ENCODE data around the gene AJAP1. TPM values are rescaled to one million over a fixed set of nuclear protein-coding genes. Genes with fewer than 3 reads are reported as not detected.

AJAP1 gene
- total RNA-seq, 1 experiment from 2014 or later = not detected

GRCh38 chr1:4769516-4770280, 115.3 kb downstream of the AJAP1 start:
- no peak for DNase-seq (ENCODE audit: low spot score)

- no peak for DNase-seq (ENCODE audit: low spot score)
These were observed 116.3 kb downstream of the AJAP1 start for GRCh38 chr1:4770713-4771112.

- DNase-seq (ENCODE audit: low spot score) = no peak
These were observed 116.9 kb downstream of the AJAP1 start for GRCh38 chr1:4771267-4771666.

- no peak for DNase-seq (ENCODE audit: low spot score)
These were observed 117.3 kb downstream of the AJAP1 start for GRCh38 chr1:4771721-4772120.

GRCh38 chr1:4772294-4773010, 118.0 kb downstream of the AJAP1 start:
- DNase-seq (ENCODE audit: low spot score) = no peak

GRCh38 chr1:4773226-4773625, 118.8 kb downstream of the AJAP1 start:
- DNase-seq (ENCODE audit: low spot score) = no peak

GRCh38 chr1:4775506-4775905, 121.1 kb downstream of the AJAP1 start:
- no peak for DNase-seq (ENCODE audit: low spot score)

GRCh38 chr1:4778056-4778455, 123.6 kb downstream of the AJAP1 start:
- no peak for DNase-seq (ENCODE audit: low spot score)

GRCh38 chr1:4781646-4782045, 127.2 kb downstream of the AJAP1 start:
- DNase-seq (ENCODE audit: low spot score) = no peak

- DNase-seq (ENCODE audit: low spot score) = no peak
These were observed 130.4 kb downstream of the AJAP1 start for GRCh38 chr1:4784761-4785160.

- no peak for DNase-seq (ENCODE audit: low spot score)
These were observed 131.6 kb downstream of the AJAP1 start for GRCh38 chr1:4786055-4786454.

GRCh38 chr1:4787551-4787950, 133.1 kb downstream of the AJAP1 start:
- no peak for DNase-seq (ENCODE audit: low spot score)

- no peak for DNase-seq (ENCODE audit: low spot score)
These were observed 138.2 kb downstream of the AJAP1 start for GRCh38 chr1:4792565-4792964.

GRCh38 chr1:4794020-4794780, 139.8 kb downstream of the AJAP1 start:
- DNase-seq (ENCODE audit: low spot score) = no peak

- DNase-seq (ENCODE audit: low spot score) = no peak
These were observed 142.0 kb downstream of the AJAP1 start for GRCh38 chr1:4796161-4797015.

GRCh38 chr1:4797016-4797410, 142.6 kb downstream of the AJAP1 start:
- no peak for DNase-seq (ENCODE audit: low spot score)

GRCh38 chr1:4797429-4797828, 143.0 kb downstream of the AJAP1 start:
- DNase-seq (ENCODE audit: low spot score) = no peak

- no peak for DNase-seq (ENCODE audit: low spot score)
These were observed 146.9 kb downstream of the AJAP1 start for GRCh38 chr1:4801192-4801924.

GRCh38 chr1:4802024-4802423, 147.6 kb downstream of the AJAP1 start:
- no peak for DNase-seq (ENCODE audit: low spot score)

- DNase-seq (ENCODE audit: low spot score) = no peak
These were observed 148.9 kb downstream of the AJAP1 start for GRCh38 chr1:4803335-4803734.

GRCh38 chr1:4805987-4806386, 151.6 kb downstream of the AJAP1 start:
- DNase-seq (ENCODE audit: low spot score) = no peak
